ENCODE measurements around the gene MMADHC. TPM values are rescaled to one million over a fixed set of nuclear protein-coding genes. Genes with fewer than 3 reads are reported as not detected.

Gene MMADHC
- total and polyA plus RNA-seq, 2 of the 4 experiments (the other 2 are of a cell fraction), result 62.6 to 112 TPM

GRCh38 chr2:149577269-149577668 lies 10.3 kb downstream of the MMADHC start:
- Histone ChIP-seq H3K56ac (ENCODE audit: extremely low read depth, insufficient read depth, low read length) (no peak overlapping the region), H3K9me3 (ENCODE audit: control insufficient read depth, insufficient read depth, low read length) (no peaks in the 10 kb centered on the region), H3K27ac (ENCODE audit: insufficient read depth, low read length) (no peak overlapping the region), H4K5ac (ENCODE audit: low read depth, low read length) (no peak overlapping the region), H4K91ac (ENCODE audit: insufficient read depth, low read depth, low read length) (no peak overlapping the region), H2AK9ac (replicated peaks; ENCODE audit: low read depth, low read length, poor library complexity) (no peak overlapping the region), H2AK5ac (ENCODE audit: low read depth, low read length) (no peak overlapping the region), H4K8ac (ENCODE audit: low read depth in 2 of 2, low read length in 2 of 2) (no peak overlapping the region), H2BK15ac (ENCODE audit: low read depth, low read length) (no peak overlapping the region), H3K4me2 (ENCODE audit: low read depth, low read length) (no peak overlapping the region), H3K9ac (ENCODE audit: low read depth, low read length) (no peak overlapping the region), H3K4me1 (ENCODE audit: control insufficient read depth, insufficient read depth, low read length) (peaks cover 6% of the 10 kb centered on the region), H3K14ac (replicated peaks; ENCODE audit: low read depth, low read length) (no peak overlapping the region), H3K79me1 (ENCODE audit: low read depth in 1 of 2, low read length in 2 of 2) (peaks cover 31 to 41% of the 10 kb centered on the region in 2 experiments), H2BK5ac (ENCODE audit: low read depth, low read length, poor library complexity, severe bottlenecking) (no peak overlapping the region), H2AFZ (replicated peaks; ENCODE audit: low read length, poor library complexity) (no peak overlapping the region), H4K20me1 (ENCODE audit: insufficient read depth, low read length) (peaks cover 10% of the 10 kb centered on the region; the same call in 1 of the 2 replicates), H3K27me3 (ENCODE audit: control insufficient read depth, insufficient read depth, low read length) (no peaks in the 10 kb centered on the region), H3K18ac (ENCODE audit: low read depth, low read length) (no peak overlapping the region), H2BK20ac (ENCODE audit: low read depth, low read length) (no peak overlapping the region), H3K4me3 (ENCODE audit: insufficient read depth, low read depth, low read length) (no peak overlapping the region), H3K36me3 (ENCODE audit: control insufficient read depth, insufficient read depth, low read length) (peaks cover 52% of the 10 kb centered on the region), H2BK120ac (ENCODE audit: low read depth, low read length) (no peak overlapping the region), H3K9me1 (ENCODE audit: insufficient read depth, low read length) (no peaks in the 10 kb centered on the region), H3K23ac (ENCODE audit: low read depth, low read length) (no peak overlapping the region), H3K4ac (ENCODE audit: low read depth, low read length) (no peak overlapping the region)
- no peak for ATAC-seq (ENCODE audit: low read depth)
- ChIA-PET CTCF (interaction anchor here (0.6 kb wide), 1 partner anchor 1603 kb away, joined by 3 read pairs; no protein-coding TSS in a partner anchor), POLR2A (ENCODE audit: unreplicated experiment) (no interaction called here)
- in situ Hi-C loops (cut with MboI; ENCODE audit: low sequenced_read_pairs) (loop anchor here (25.0 kb wide), 3 partner anchors 1335 to 1860 kb away; no protein-coding TSS in a partner anchor), intact Hi-C loops (cut with micrococcal nuclease) (no loop called here), dilution Hi-C loops (cut with HindIII; ENCODE audit: low sequenced_read_pairs, unreplicated experiment) (no loop called here)
- no CpG with 5 or more reads among the region's 2 CpGs for WGBS, 2 experiments (ENCODE audit: extremely low coverage in 2 of 2, insufficient read length in 1 of 2)
- TF ChIP-seq, protein P1, sequence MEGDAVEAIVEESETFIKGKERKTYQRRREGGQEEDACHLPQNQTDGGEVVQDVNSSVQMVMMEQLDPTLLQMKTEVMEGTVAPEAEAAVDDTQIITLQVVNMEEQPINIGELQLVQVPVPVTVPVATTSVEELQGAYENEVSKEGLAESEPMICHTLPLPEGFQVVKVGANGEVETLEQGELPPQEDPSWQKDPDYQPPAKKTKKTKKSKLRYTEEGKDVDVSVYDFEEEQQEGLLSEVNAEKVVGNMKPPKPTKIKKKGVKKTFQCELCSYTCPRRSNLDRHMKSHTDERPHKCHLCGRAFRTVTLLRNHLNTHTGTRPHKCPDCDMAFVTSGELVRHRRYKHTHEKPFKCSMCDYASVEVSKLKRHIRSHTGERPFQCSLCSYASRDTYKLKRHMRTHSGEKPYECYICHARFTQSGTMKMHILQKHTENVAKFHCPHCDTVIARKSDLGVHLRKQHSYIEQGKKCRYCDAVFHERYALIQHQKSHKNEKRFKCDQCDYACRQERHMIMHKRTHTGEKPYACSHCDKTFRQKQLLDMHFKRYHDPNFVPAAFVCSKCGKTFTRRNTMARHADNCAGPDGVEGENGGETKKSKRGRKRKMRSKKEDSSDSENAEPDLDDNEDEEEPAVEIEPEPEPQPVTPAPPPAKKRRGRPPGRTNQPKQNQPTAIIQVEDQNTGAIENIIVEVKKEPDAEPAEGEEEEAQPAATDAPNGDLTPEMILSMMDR (conservative IDR thresholded peaks at IDR 0.05; ENCODE audit: low read depth, low read length), result no peak
- TF ChIP-seq RAD21 (IDR thresholded peaks at IDR 0.05; ENCODE audit: low read length), result no peak
- TF ChIP-seq NFE2L2 (IDR thresholded peaks at IDR 0.05; ENCODE audit: low read depth, low read length), result no peak
- TF ChIP-seq, protein P2, sequence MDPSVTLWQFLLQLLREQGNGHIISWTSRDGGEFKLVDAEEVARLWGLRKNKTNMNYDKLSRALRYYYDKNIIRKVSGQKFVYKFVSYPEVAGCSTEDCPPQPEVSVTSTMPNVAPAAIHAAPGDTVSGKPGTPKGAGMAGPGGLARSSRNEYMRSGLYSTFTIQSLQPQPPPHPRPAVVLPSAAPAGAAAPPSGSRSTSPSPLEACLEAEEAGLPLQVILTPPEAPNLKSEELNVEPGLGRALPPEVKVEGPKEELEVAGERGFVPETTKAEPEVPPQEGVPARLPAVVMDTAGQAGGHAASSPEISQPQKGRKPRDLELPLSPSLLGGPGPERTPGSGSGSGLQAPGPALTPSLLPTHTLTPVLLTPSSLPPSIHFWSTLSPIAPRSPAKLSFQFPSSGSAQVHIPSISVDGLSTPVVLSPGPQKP (IDR thresholded peaks at IDR 0.05; ENCODE audit: borderline replicate concordance, low read depth, low read length), result no peak
- TF ChIP-seq SMC3 (IDR thresholded peaks at IDR 0.05; ENCODE audit: low read depth, low read length), result no peak
- TF ChIP-seq FOS (IDR thresholded peaks at IDR 0.05; ENCODE audit: low read depth, low read length), result no peak
- no peak for TF ChIP-seq MXI1 (IDR thresholded peaks at IDR 0.05; ENCODE audit: borderline replicate concordance, low read depth, low read length)
- no peak for TF ChIP-seq RFX5 (IDR thresholded peaks at IDR 0.05; ENCODE audit: low read depth, low read length)
- TF ChIP-seq POLR2A (IDR thresholded peaks at IDR 0.05; ENCODE audit: low read depth, low read length), result no peak
- no TSS peak for BruUV-seq (replicated peaks)
- no peak for DNase-seq
